Lower leg skin (tissue), 4 donors: ENCODE data around the gene OR1L6. TPM values are rescaled to one million over a fixed set of nuclear protein-coding genes. Genes with fewer than 3 reads are reported as not detected.

Experiments used
- DNase-seq, 2 donors: peaks; one replicate each; pipeline ENCODE4 v3.0.0-alpha.2; 2019; ENCODE audit warnings: low spot score in 2 of 2
- H3K4me3 ChIP-seq: fragments of 200-600 bp; sonication (generic); 2 replicates; pipeline ENCODE4 v1.5.1; 2017; ENCODE audit warnings: mild to moderate bottlenecking, low read depth; ENCODE audit not compliant: poor library complexity, severe bottlenecking
- POLR2A ChIP-seq, 2 donors: fragments of 450-650 bp; IDR thresholded peaks; one replicate each; pipeline ENCODE4 v1.6.1; 2016 to 2017; ENCODE audit warnings: antibody characterized with exemption in 2 of 2, mild to moderate bottlenecking in 1 of 2, moderate library complexity in 1 of 2
- WGBS, 2 donors: methylation state at CpG; one replicate each; pipeline ENCODE4 v1.1.5; 2018; 5-methylcytosine and 5-hydroxymethylcytosine counted together
- intact Hi-C: fragments of 100-400 bp; cut with DNase I; formaldehyde crosslinking; loops from one replicate; pipeline ENCODE4 v1.15.0; 2023; ENCODE audit warnings: low total_unique reads
- total RNA-seq, 4 donors: library from RNA; depleted of rRNA; stranded (reverse); fragments of >200 nt; gene quantifications; one replicate each; pipeline ENCODE4 v1.1.0, GENCODE V29; 2016
- TF ChIP-seq, protein P1 (sequence below), 3 donors: fragments of 450-650 bp; IDR thresholded peaks; one replicate each; pipeline ENCODE4 v1.5.1; 2016; ENCODE audit warnings: antibody characterized with exemption in 3 of 3, mild to moderate bottlenecking in 3 of 3, moderate library complexity in 2 of 3

OR1L6 gene
- total RNA-seq = not detected

DNA sequence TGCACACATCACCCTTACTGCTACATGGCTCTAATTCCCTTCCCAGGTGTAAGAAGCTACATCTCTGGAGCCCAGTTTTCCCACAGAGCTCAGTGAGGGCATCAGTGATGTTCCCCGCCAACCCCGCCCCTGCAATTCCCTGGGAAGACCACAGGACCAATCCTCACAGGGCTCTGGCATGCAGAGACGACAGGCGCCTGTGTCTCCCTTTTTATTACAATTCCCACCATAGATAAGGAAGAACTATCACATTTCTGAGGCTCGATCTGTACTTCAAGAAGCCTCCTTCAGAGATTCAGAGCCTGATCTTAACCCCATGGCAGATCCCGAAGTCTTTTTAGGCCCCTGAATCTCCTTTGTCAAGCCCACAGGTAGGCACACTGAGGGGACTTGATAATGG lies at the start of gene OR1L6:
Gene OR1L6 (plus strand): TSS at position 301 of the 400 bp plus-strand sequence. CDS start 7,545 bp downstream, outside the sequence.
- no peak for DNase-seq
- intact Hi-C loops = no loop called here
- 68 to 72% methylated on average over 6 of the region's 6 CpGs for WGBS, 2 donors
- H3K4me3 ChIP-seq = no peak within 1 kb of the TSS
- TF ChIP-seq, protein P1, sequence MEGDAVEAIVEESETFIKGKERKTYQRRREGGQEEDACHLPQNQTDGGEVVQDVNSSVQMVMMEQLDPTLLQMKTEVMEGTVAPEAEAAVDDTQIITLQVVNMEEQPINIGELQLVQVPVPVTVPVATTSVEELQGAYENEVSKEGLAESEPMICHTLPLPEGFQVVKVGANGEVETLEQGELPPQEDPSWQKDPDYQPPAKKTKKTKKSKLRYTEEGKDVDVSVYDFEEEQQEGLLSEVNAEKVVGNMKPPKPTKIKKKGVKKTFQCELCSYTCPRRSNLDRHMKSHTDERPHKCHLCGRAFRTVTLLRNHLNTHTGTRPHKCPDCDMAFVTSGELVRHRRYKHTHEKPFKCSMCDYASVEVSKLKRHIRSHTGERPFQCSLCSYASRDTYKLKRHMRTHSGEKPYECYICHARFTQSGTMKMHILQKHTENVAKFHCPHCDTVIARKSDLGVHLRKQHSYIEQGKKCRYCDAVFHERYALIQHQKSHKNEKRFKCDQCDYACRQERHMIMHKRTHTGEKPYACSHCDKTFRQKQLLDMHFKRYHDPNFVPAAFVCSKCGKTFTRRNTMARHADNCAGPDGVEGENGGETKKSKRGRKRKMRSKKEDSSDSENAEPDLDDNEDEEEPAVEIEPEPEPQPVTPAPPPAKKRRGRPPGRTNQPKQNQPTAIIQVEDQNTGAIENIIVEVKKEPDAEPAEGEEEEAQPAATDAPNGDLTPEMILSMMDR (IDR thresholded peaks at IDR 0.05) = no peak
- no peak for TF ChIP-seq POLR2A (IDR thresholded peaks at IDR 0.05)

DNA sequence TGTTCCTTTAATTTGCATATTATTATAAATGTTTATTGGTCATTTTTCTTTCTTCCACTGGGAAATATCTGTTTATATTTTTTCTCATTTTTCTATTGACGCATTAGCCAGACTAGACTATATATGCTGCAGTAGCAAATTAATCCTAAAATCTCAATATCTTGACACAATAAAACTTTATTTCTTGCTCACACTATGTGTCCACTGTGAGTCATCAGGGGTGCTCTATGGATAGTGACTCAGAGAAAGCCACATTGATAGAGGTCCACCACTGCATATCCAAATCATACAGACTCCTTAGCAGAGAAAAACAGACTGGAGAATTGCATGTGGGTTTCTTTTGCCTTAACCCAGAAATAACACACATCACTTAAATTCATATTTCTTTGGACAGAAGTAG lies 46.4 kb upstream of the OR1L6 start:
- intact Hi-C loops = no loop called here
- WGBS, 2 donors = 94 to 100% methylated on average over 1 of the region's 1 CpG
- no peak for TF ChIP-seq POLR2A (IDR thresholded peaks at IDR 0.05)
- TF ChIP-seq, protein P1 (IDR thresholded peaks at IDR 0.05) = no peak
- H3K4me3 ChIP-seq = no peak overlapping the region
- no peak for DNase-seq

DNA sequence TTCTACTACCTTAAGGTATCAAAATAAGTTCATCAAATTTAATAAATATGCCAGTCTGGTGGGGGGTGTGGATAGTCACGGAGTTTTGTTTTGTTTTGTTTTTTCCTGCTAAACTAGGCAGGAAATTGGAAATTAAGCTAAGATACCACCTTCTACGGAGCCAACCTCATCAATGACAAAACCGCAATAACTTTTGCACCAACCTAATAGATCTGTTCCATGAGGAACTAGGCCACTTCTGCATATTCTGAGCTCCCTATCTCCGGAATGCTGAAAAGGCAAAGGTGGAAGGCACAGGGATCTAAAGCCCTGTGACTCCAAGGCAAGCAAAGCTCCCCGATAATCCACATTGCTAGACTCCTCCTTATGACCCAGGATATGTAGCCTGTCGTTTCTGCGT lies 24.1 kb upstream of the OR1L6 start:
- intact Hi-C loops = no loop called here
- no peak for DNase-seq
- WGBS, 2 donors = 86 to 89% methylated on average over 7 of the region's 7 CpGs
- no peak overlapping the region for H3K4me3 ChIP-seq
- TF ChIP-seq, protein P1 (IDR thresholded peaks at IDR 0.05) = no peak
- no peak for TF ChIP-seq POLR2A (IDR thresholded peaks at IDR 0.05)

DNA sequence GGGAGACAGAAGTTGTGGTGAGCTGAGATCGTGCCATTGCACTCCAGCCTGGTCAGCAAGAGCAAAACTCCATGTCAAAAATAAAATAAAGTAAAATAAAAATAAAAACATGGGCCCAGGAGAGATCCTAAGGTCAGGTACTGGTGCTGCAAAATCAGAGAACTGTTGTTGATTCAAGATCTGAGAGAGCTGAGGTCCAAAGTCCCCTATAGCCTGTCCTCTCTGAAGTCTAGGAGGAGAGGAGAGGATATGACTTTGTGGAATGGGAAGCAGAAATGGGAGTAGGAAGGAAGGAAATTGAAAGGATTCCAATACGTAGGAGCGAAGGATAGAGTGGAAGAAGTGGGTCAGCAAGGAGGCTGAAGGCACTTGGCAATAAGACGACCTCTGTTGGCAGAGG lies 22.9 kb upstream of the OR1L6 start:
- H3K4me3 ChIP-seq = no peak overlapping the region
- TF ChIP-seq, protein P1 (IDR thresholded peaks at IDR 0.05) = no peak
- TF ChIP-seq POLR2A (IDR thresholded peaks at IDR 0.05) = no peak
- WGBS, 2 donors = 73 to 79% methylated on average over 4 of the region's 4 CpGs
- no peak for DNase-seq
- intact Hi-C loops = no loop called here

DNA sequence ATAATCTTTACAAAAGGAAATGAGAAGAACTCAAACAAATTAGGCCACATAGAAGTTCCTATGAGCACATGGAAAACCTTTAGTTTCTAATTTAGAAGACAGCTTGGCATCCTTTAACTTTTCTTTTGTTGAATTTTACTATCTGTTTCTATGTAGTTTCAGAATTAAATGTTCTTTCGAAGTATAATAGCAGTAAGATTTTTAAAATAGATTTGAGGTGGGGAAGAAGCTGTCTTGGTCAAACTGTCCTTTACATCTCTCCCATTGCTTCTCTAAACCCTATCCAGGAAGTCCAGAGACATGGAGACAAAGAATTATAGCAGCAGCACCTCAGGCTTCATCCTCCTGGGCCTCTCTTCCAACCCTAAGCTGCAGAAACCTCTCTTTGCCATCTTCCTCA lies 18.4 kb upstream of the OR1L6 start, which contains the start of gene OR1L4:
Gene OR1L4 (plus strand): TSS at position 301 of the 400 bp plus-strand sequence. CDS start 0 bp downstream, at position 301.
- DNase-seq = no peak
- WGBS, 2 donors = 80 to 83% methylated on average over 1 of the region's 1 CpG
- H3K4me3 ChIP-seq = no peak within 1 kb of the TSS
- TF ChIP-seq, protein P1 (IDR thresholded peaks at IDR 0.05) = no peak
- no peak for TF ChIP-seq POLR2A (IDR thresholded peaks at IDR 0.05)
- intact Hi-C loops = no loop called here

DNA sequence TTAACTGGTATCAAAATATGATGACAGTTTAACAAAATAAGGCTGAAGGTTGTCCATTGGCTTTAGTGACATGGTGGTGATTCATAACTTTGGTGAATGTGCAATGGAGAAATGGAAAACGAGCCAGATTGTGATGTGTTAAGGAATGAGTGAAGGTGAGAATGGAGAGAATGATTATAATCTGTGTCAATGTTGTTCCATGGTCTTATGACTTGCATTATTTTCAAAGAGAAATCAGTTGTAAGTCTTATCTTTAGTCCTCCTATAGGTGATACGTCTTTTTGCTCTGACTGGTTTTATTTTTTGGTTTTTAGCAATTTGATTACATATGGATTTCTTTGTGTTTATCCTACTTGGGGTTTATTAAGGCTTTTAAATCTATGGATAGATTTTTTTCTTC lies 12.7 kb downstream of the OR1L6 start:
- WGBS, 2 donors = 32 to 42% methylated on average over 2 of the region's 2 CpGs
- H3K4me3 ChIP-seq = no peak overlapping the region
- TF ChIP-seq, protein P1 (IDR thresholded peaks at IDR 0.05) = no peak
- no peak for TF ChIP-seq POLR2A (IDR thresholded peaks at IDR 0.05)
- DNase-seq = no peak
- intact Hi-C loops = no loop called here
